Astrocyte (in vitro differentiated cells and primary cell): Measurements from ENCODE around the gene SDF2. TPM values are rescaled to one million over a fixed set of nuclear protein-coding genes. Genes with fewer than 3 reads are reported as not detected.

Source experiments
- DNase-seq: peaks from one replicate; pipeline ENCODE4 v3.0.0-alpha.2; 2010; ENCODE audit warnings: low read depth
- FAIRE-seq: peaks from 2 replicates; lab custom pipeline; 2011; peaks lifted over from hg19 to GRCh38; lab: Jason Lieb, UNC
- H2AFZ ChIP-seq: 2 replicates; pipeline ENCODE4 v1.6.0; 2012; ENCODE audit warnings: low read depth, low read length, inconsistent platforms
- H3K27ac ChIP-seq: 2 replicates; pipeline ENCODE4 v1.5.1; 2011; ENCODE audit warnings: low read depth, low read length, inconsistent platforms
- H3K27me3 ChIP-seq: 2 replicates; pipeline ENCODE4 v1.6.0; 2011; ENCODE audit warnings: low read length, inconsistent platforms; ENCODE audit not compliant: insufficient read depth
- H3K36me3 ChIP-seq: 2 replicates; pipeline ENCODE4 v1.5.1; 2011; ENCODE audit warnings: low read length, inconsistent platforms; ENCODE audit not compliant: insufficient read depth
- H3K4me1 ChIP-seq: 2 replicates; pipeline ENCODE4 v1.5.1; 2011; ENCODE audit warnings: low read length, inconsistent platforms; ENCODE audit not compliant: insufficient read depth
- H3K4me2 ChIP-seq: 2 replicates; pipeline ENCODE4 v1.6.0; 2012; ENCODE audit warnings: low read length, inconsistent platforms
- H3K4me3 ChIP-seq: 2 replicates; pipeline ENCODE4 v1.5.1; 2011; ENCODE audit warnings: low read depth, mild to moderate bottlenecking, low read length, inconsistent platforms; ENCODE audit not compliant: insufficient read depth
- H3K79me2 ChIP-seq: 2 replicates; pipeline ENCODE4 v1.6.0; 2012; ENCODE audit warnings: mild to moderate bottlenecking, low read length, inconsistent platforms; ENCODE audit not compliant: insufficient read depth
- H3K9ac ChIP-seq: 2 replicates; pipeline ENCODE4 v1.6.0; 2012; ENCODE audit warnings: mild to moderate bottlenecking, low read length, inconsistent platforms
- H3K9me3 ChIP-seq: 2 replicates; pipeline ENCODE4 v1.5.1; 2012; ENCODE audit warnings: low read depth, mild to moderate bottlenecking, low read length, inconsistent platforms; ENCODE audit not compliant: insufficient read depth
- H4K20me1 ChIP-seq: 2 replicates; pipeline ENCODE4 v1.6.0; 2012; ENCODE audit warnings: low read length, inconsistent platforms; ENCODE audit not compliant: insufficient read depth
- H3K27ac Mint-ChIP-seq: one replicate; pipeline ENCODE4 v1.8.0; 2021; ENCODE audit warnings: mild to moderate bottlenecking, mixed read lengths; ENCODE audit not compliant: unreplicated experiment
- H3K27me3 Mint-ChIP-seq: one replicate; pipeline ENCODE4 v1.8.0; 2021; ENCODE audit warnings: low read depth, mixed read lengths; ENCODE audit not compliant: unreplicated experiment
- H3K36me3 Mint-ChIP-seq: one replicate; pipeline ENCODE4 v1.8.0; 2021; ENCODE audit warnings: low read depth, mixed read lengths; ENCODE audit not compliant: unreplicated experiment
- H3K4me1 Mint-ChIP-seq: one replicate; pipeline ENCODE4 v1.8.0; 2021; ENCODE audit warnings: low read depth, mixed read lengths; ENCODE audit not compliant: unreplicated experiment
- H3K4me3 Mint-ChIP-seq: one replicate; pipeline ENCODE4 v1.8.0; 2021; ENCODE audit warnings: mild to moderate bottlenecking, moderate library complexity, mixed read lengths; ENCODE audit not compliant: unreplicated experiment
- H3K9me3 Mint-ChIP-seq: one replicate; pipeline ENCODE4 v1.8.0; 2021; ENCODE audit warnings: mild to moderate bottlenecking, mixed read lengths; ENCODE audit not compliant: unreplicated experiment
- CTCF ChIP-seq: IDR thresholded peaks from 2 replicates; pipeline ENCODE4 v1.5.1; 2011; ENCODE audit warnings: low read depth, mild to moderate bottlenecking, inconsistent platforms, low read length, moderate library complexity; ENCODE audit not compliant: insufficient read depth
- EZH2 ChIP-seq: IDR thresholded peaks from 2 replicates; pipeline ENCODE4 v1.6.1; 2012; ENCODE audit warnings: mild to moderate bottlenecking, low read length, inconsistent platforms; ENCODE audit not compliant: insufficient read depth
- total RNA-seq: library from RNA; stranded (reverse); gene quantifications from 2 replicates; pipeline ENCODE4 v1.2.1, GENCODE V29; 2021

The SDF2 gene
- total RNA-seq, 1 donor from 2014 or later: 71.2 TPM

DNA sequence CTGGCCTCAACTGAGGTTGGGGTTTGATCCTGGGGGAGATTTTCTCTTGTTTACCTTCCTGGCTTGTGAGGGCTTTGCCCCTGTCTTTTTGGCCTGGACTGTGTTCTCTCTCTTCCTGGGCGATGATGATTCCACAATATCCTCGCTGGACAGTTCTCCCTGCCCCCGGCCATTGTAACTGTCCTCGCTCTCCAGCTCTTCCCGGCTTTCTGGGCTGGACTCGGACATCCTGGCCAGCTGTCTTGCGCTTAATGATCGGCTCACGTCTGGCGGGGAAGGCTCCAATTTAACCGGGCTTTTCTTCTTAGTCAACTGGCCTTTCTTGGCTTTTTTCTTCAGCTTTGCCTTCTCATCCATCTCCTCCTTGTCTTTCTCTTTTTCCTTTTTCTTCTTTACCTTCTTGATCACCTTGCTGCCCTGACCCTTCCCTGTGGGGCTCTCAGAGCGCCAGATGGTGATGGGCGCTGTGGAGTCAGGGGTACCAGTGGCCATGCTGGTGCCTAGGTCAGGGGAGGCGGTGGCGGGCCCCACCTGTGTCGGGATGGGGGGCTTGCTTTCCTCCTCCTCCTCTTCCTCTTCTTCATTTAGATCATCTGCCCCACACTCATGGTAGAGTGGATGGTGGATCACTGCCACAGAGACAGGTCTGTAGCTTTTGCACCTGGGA, 42.0 kb upstream of the SDF2 start:
- no peak for TF ChIP-seq CTCF
- FAIRE-seq: no peak

GRCh38 chr17:28702752-28703150, 41.0 kb upstream of the SDF2 start:
- TF ChIP-seq EZH2 (no peak), CTCF (no peak)
- no peaks in the 10 kb centered on the region for H3K9me3 ChIP-seq
- no peak overlapping the region for H3K4me3 ChIP-seq
- no peak overlapping the region for H3K27ac Mint-ChIP-seq
- FAIRE-seq (no peak), DNase-seq (no peak)
- no peak overlapping the region for H3K4me3 Mint-ChIP-seq
- no peak overlapping the region for H3K27ac ChIP-seq
- H3K9ac ChIP-seq: no peak overlapping the region
- no peaks in the 10 kb centered on the region for H3K9me3 Mint-ChIP-seq
- peaks cover 41% of the 10 kb centered on the region for H4K20me1 ChIP-seq
- H3K4me1 Mint-ChIP-seq: no peaks in the 10 kb centered on the region
- H2AFZ ChIP-seq: no peak overlapping the region
- peaks cover 42% of the 10 kb centered on the region for H3K36me3 ChIP-seq
- H3K27me3 Mint-ChIP-seq: no peaks in the 10 kb centered on the region
- H3K27me3 ChIP-seq: no peaks in the 10 kb centered on the region
- H3K4me1 ChIP-seq: no peaks in the 10 kb centered on the region
- H3K79me2 ChIP-seq: no peaks in the 10 kb centered on the region
- H3K36me3 Mint-ChIP-seq: peaks cover 31% of the 10 kb centered on the region
- H3K4me2 ChIP-seq: no peak overlapping the region

More for the DNA sequence above, 42.0 kb upstream of the SDF2 start:
- H3K79me2 ChIP-seq: no peaks in the 10 kb centered on the region
- H3K9me3 ChIP-seq: no peaks in the 10 kb centered on the region
- H3K36me3 ChIP-seq: peaks cover 34% of the 10 kb centered on the region
- no peak overlapping the region for H3K4me3 ChIP-seq
- Mint-ChIP-seq H3K36me3 (peaks cover 29% of the 10 kb centered on the region), H3K27ac (no peak overlapping the region), H3K4me1 (no peaks in the 10 kb centered on the region), H3K27me3 (no peaks in the 10 kb centered on the region), H3K4me3 (no peak overlapping the region), H3K9me3 (no peaks in the 10 kb centered on the region)
- H3K9ac ChIP-seq: no peak overlapping the region
- no peak for DNase-seq
- H3K4me2 ChIP-seq: no peak overlapping the region
- no peak overlapping the region for H3K27ac ChIP-seq
- no peaks in the 10 kb centered on the region for H3K27me3 ChIP-seq
- no peaks in the 10 kb centered on the region for H3K4me1 ChIP-seq
- H2AFZ ChIP-seq: no peak overlapping the region
- peaks cover 36% of the 10 kb centered on the region for H4K20me1 ChIP-seq

- no peaks in the 10 kb centered on the region for H3K9me3 Mint-ChIP-seq
- FAIRE-seq: no peak
- H3K4me3 ChIP-seq: no peak overlapping the region
- H3K27ac ChIP-seq: no peak overlapping the region
- H3K4me3 Mint-ChIP-seq: no peak overlapping the region
- no peaks in the 10 kb centered on the region for H3K79me2 ChIP-seq
- H3K36me3 ChIP-seq: peaks cover 47% of the 10 kb centered on the region
- H3K4me2 ChIP-seq: no peak overlapping the region
- H2AFZ ChIP-seq: no peak overlapping the region
- no peaks in the 10 kb centered on the region for H3K4me1 ChIP-seq
- H3K27me3 ChIP-seq: no peaks in the 10 kb centered on the region
- H3K36me3 Mint-ChIP-seq: peaks cover 34% of the 10 kb centered on the region
- H3K4me1 Mint-ChIP-seq: no peaks in the 10 kb centered on the region
- no peak for DNase-seq
- TF ChIP-seq EZH2 (no peak), CTCF (no peak)
- H3K9ac ChIP-seq: no peak overlapping the region
- peaks cover 41% of the 10 kb centered on the region for H4K20me1 ChIP-seq
- no peak overlapping the region for H3K27ac Mint-ChIP-seq
- no peaks in the 10 kb centered on the region for H3K9me3 ChIP-seq
- no peaks in the 10 kb centered on the region for H3K27me3 Mint-ChIP-seq
These were observed 40.5 kb upstream of the SDF2 start for GRCh38 chr17:28702026-28702751.
